C4-2B (cell line): ENCODE data around the gene GNB1.

ENCODE experiments used
- H3K27ac ChIP-seq: fragments of 450-650 bp; 2 replicates; pipeline ENCODE4 v1.5.1; 2017
- ZFX ChIP-seq: fragments of 450-650 bp; IDR thresholded peaks from 2 replicates; pipeline ENCODE4 v1.6.1; 2017
- TF ChIP-seq, protein P1 (sequence below): fragments of 450-650 bp; conservative IDR thresholded peaks from 2 replicates; pipeline ENCODE4 v1.5.1; 2017; ENCODE audit warnings: mild to moderate bottlenecking

GNB1 gene

GRCh38 chr1:1764876-1765470 is 125.9 kb downstream of the GNB1 start:
- TF ChIP-seq, protein P1, sequence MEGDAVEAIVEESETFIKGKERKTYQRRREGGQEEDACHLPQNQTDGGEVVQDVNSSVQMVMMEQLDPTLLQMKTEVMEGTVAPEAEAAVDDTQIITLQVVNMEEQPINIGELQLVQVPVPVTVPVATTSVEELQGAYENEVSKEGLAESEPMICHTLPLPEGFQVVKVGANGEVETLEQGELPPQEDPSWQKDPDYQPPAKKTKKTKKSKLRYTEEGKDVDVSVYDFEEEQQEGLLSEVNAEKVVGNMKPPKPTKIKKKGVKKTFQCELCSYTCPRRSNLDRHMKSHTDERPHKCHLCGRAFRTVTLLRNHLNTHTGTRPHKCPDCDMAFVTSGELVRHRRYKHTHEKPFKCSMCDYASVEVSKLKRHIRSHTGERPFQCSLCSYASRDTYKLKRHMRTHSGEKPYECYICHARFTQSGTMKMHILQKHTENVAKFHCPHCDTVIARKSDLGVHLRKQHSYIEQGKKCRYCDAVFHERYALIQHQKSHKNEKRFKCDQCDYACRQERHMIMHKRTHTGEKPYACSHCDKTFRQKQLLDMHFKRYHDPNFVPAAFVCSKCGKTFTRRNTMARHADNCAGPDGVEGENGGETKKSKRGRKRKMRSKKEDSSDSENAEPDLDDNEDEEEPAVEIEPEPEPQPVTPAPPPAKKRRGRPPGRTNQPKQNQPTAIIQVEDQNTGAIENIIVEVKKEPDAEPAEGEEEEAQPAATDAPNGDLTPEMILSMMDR = no peak
- no peak for TF ChIP-seq ZFX

GRCh38 chr1:1763657-1764621 is 126.9 kb downstream of the GNB1 start:
- no peak for TF ChIP-seq ZFX
- TF ChIP-seq, protein P1 = no peak
- H3K27ac ChIP-seq = no peak overlapping the region

More at GRCh38 chr1:1764876-1765470, 125.9 kb downstream of the GNB1 start:
- H3K27ac ChIP-seq = no peak overlapping the region

- TF ChIP-seq ZFX = no peak
- TF ChIP-seq, protein P1 = no peak
- no peak overlapping the region for H3K27ac ChIP-seq
Measured at GRCh38 chr1:1761504-1762376, 129.1 kb downstream of the GNB1 start.

DNA sequence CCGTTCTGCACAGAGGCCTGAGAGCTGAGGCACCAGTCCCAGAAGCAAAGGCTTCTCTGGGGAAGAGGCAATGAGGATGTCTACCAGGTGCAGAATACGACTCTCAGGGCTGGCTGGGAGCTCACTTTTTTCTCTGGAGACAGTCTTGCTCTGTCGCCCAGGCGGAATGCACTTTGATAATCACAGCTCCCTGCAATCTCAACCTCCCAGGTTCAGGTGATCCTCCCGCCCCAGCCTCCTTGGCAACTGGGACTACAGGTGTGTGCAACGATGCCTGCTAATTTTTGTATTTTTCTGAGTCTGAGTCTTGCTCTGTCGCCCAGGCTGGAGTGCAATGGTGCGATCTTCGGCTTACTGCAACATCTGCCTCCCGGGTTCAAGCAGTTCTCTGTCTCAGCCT is 130.2 kb downstream of the GNB1 start:
- TF ChIP-seq, protein P1 = no peak
- no peak for TF ChIP-seq ZFX
- peak overlapping the region; percentile 96 for H3K27ac ChIP-seq

- TF ChIP-seq ZFX = no peak
- TF ChIP-seq, protein P1 = no peak
- peak overlapping the region; percentile 96 for H3K27ac ChIP-seq
Measured at GRCh38 chr1:1760345-1760650, 130.6 kb downstream of the GNB1 start.

GRCh38 chr1:1759456-1760344 is 131.2 kb downstream of the GNB1 start:
- TF ChIP-seq ZFX = no peak
- TF ChIP-seq, protein P1 = no peak
- peak overlapping the region; percentile 96 for H3K27ac ChIP-seq
